MM.1S (cell line): ENCODE results near the gene TEX101.
"Not testable (repeated sequence)": the region's sequence is repeated elsewhere in the genome, so short reads cannot be mapped to it uniquely, and the experiment has no call there.

ENCODE experiments used
- DNase-seq: peaks from one replicate; pipeline ENCODE4 v3.0.0-alpha.2; 2015
- H2AFZ ChIP-seq: fragments of 300-600 bp; sonication (generic); 2 replicates; pipeline ENCODE4 v1.6.0; 2016; ENCODE audit warnings: antibody characterized with exemption, low read length
- H3F3A ChIP-seq: fragments of 300-600 bp; sonication (generic); 2 replicates; pipeline ENCODE4 v1.6.1; 2016; ENCODE audit warnings: mild to moderate bottlenecking, antibody characterized with exemption, low read length, moderate library complexity, mixed read lengths; ENCODE audit not compliant: insufficient read depth
- H3K27ac ChIP-seq: fragments of 300-600 bp; sonication (generic); 2 replicates; pipeline ENCODE4 v1.5.1; 2016; ENCODE audit warnings: mild to moderate bottlenecking, low read length
- H3K27me3 ChIP-seq: fragments of 300-600 bp; sonication (generic); replicated peaks from 2 replicates; pipeline ENCODE4 v1.6.0; 2016; ENCODE audit warnings: low read length; ENCODE audit not compliant: insufficient read depth
- H3K36me3 ChIP-seq: fragments of 300-600 bp; sonication (generic); replicated peaks from 2 replicates; pipeline ENCODE4 v1.6.1; 2016; ENCODE audit warnings: mild to moderate bottlenecking, low read length, mixed read lengths; ENCODE audit not compliant: insufficient read depth
- H3K4me1 ChIP-seq: fragments of 300-600 bp; sonication (generic); 2 replicates; pipeline ENCODE4 v1.6.1; 2016; ENCODE audit warnings: low read length, mixed read lengths
- H3K4me2 ChIP-seq: fragments of 300-600 bp; sonication (generic); 2 replicates; pipeline ENCODE4 v1.6.0; 2016; ENCODE audit warnings: low read depth, low read length
- H3K4me3 ChIP-seq: fragments of 300-600 bp; sonication (generic); 2 replicates; pipeline ENCODE4 v1.5.1; 2016; ENCODE audit warnings: low read length, mixed read lengths
- H3K79me2 ChIP-seq: fragments of 300-600 bp; sonication (generic); 2 replicates; pipeline ENCODE4 v1.6.1; 2016; ENCODE audit warnings: mixed run types, low read length, mixed read lengths
- H3K9ac ChIP-seq: fragments of 300-600 bp; sonication (generic); 2 replicates; pipeline ENCODE4 v1.6.1; 2016; ENCODE audit warnings: low read length, mixed read lengths
- H3K9me2 ChIP-seq: fragments of 300-600 bp; sonication (generic); replicated peaks from 2 replicates; pipeline ENCODE4 v1.6.1; 2016; ENCODE audit warnings: mild to moderate bottlenecking, low read length, mixed read lengths; ENCODE audit not compliant: insufficient read depth
- H3K9me3 ChIP-seq: fragments of 300-600 bp; sonication (generic); replicated peaks from 2 replicates; pipeline ENCODE4 v1.6.1; 2016; ENCODE audit warnings: mild to moderate bottlenecking, low read length, mixed read lengths; ENCODE audit not compliant: insufficient read depth
- H4K20me1 ChIP-seq: fragments of 300-600 bp; sonication (generic); 2 replicates; pipeline ENCODE4 v1.6.1; 2016; ENCODE audit warnings: mild to moderate bottlenecking, low read length, moderate library complexity, mixed read lengths; ENCODE audit not compliant: insufficient read depth
- EZH2 ChIP-seq: fragments of 300-600 bp; sonication (generic); optimal IDR thresholded peaks from 2 replicates; pipeline ENCODE3; 2017; ENCODE audit warnings: low read depth, mild to moderate bottlenecking, antibody characterized with exemption, low read length, mixed read lengths
- EZH2phosphoT487 ChIP-seq: fragments of 300-600 bp; sonication (generic); IDR thresholded peaks from 2 replicates; pipeline ENCODE4 v1.6.1; 2018; ENCODE audit warnings: antibody characterized with exemption, low read length
- TF ChIP-seq, protein P1 (sequence below): fragments of 300-600 bp; sonication (generic); IDR thresholded peaks from 2 replicates; pipeline ENCODE4 v1.5.1; 2016; ENCODE audit warnings: antibody characterized with exemption, low read length, mixed read lengths

The TEX101 gene

DNA sequence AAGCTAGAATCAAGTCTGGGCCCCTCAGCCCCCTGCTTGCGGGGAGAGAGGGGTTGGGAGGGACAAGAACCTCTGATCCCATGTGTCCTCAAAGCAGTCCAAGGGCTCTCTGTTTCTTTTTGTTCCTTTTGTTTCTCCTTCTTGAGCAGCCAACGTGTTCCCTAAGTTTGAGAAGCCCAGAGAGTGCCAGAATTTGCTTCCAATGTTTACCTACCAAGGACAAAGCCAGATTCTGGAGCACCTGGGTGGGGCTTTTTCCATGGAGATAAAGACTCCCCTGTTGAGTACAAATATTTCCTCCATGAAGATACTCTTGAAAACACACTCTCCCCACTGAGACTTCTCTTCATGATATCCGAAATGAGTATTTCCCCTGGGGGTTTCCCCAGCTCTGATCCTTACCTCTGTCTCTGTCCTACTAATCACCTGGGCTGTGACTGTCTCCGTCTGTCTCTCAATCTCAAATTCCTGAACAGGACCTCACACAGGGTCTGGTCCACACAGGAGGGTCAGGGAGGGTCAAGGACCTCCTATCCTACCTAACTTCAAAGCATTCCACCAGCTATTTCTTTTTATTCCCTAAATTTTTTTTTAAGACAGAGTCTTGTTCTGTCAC is 33.8 kb upstream of the TEX101 start:
- no peak overlapping the region for H3K27ac ChIP-seq
- H3K9me3 ChIP-seq = no peaks in the 10 kb centered on the region
- TF ChIP-seq, protein P1, sequence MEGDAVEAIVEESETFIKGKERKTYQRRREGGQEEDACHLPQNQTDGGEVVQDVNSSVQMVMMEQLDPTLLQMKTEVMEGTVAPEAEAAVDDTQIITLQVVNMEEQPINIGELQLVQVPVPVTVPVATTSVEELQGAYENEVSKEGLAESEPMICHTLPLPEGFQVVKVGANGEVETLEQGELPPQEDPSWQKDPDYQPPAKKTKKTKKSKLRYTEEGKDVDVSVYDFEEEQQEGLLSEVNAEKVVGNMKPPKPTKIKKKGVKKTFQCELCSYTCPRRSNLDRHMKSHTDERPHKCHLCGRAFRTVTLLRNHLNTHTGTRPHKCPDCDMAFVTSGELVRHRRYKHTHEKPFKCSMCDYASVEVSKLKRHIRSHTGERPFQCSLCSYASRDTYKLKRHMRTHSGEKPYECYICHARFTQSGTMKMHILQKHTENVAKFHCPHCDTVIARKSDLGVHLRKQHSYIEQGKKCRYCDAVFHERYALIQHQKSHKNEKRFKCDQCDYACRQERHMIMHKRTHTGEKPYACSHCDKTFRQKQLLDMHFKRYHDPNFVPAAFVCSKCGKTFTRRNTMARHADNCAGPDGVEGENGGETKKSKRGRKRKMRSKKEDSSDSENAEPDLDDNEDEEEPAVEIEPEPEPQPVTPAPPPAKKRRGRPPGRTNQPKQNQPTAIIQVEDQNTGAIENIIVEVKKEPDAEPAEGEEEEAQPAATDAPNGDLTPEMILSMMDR = no peak
- TF ChIP-seq EZH2phosphoT487 (no peak), EZH2 (no peak)
- H3K9ac ChIP-seq = no peak overlapping the region
- no peak for DNase-seq
- no peak overlapping the region for H3K4me2 ChIP-seq
- H2AFZ ChIP-seq = no peak overlapping the region
- H3F3A ChIP-seq = no peaks in the 10 kb centered on the region
- no peaks in the 10 kb centered on the region for H3K9me2 ChIP-seq
- H4K20me1 ChIP-seq = no peaks in the 10 kb centered on the region
- H3K79me2 ChIP-seq = no peaks in the 10 kb centered on the region
- H3K4me1 ChIP-seq = no peaks in the 10 kb centered on the region
- H3K4me3 ChIP-seq = no peak overlapping the region
- peaks cover 16% of the 10 kb centered on the region; the same call in 1 of the 2 replicates for H3K27me3 ChIP-seq
- no peaks in the 10 kb centered on the region for H3K36me3 ChIP-seq

DNA sequence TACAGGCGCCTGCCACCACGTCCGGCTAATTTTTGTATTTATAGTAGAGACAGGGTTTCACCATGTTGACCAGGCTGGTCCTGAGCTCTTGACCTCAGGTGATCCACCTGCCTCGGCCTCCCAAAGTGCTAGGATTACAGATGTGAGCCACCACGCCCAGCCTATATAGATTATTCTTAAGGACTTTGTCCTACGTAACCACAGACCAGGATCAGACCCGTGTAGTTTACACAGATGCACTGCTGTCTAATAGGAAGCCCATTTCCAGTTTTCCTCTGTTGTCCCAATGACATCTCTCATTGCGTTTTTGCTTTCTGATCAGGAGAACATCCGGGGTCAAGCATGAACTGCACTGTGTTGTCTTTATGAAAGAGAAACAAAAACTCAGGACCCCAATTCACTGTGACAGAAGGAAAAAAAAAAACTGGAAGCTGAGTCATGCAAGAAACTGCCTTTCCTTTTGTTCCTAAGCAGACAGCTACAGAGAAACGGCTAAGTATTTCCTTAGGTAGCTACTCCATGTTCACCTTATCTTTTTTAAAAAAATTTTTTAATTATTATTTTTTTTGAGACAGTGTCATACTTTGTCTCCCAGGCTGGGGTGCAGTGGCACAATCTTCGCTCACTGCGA is 32.0 kb upstream of the TEX101 start:
- not testable (repeated sequence) for H3F3A ChIP-seq, H4K20me1 ChIP-seq, H3K4me2 ChIP-seq, H3K4me3 ChIP-seq, DNase-seq, H3K79me2 ChIP-seq, H3K27ac ChIP-seq, H3K9ac ChIP-seq, H3K9me2 ChIP-seq, H2AFZ ChIP-seq, H3K4me1 ChIP-seq, H3K9me3 ChIP-seq, H3K36me3 ChIP-seq
- peaks cover 16% of the 10 kb centered on the region; the same call in 1 of the 2 replicates for H3K27me3 ChIP-seq

DNA sequence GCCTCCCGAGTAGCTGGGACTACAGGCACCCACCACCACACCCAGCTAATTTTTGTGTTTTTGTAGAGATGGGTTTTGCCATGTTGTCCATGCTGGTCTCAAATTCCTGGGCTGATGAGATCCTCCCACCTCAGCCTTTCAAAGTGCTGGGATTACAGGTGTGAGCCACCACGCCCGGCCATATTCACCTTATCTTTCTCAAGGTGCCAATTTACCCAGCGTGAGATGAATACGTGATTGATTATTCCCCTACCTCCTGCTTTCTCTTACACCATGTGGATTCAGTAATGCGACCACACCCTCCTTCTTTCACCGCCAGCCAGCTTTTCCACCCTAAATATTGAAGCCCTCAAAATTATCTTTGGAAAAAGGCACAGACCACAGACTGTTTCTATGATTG is 31.4 kb upstream of the TEX101 start:
- H3K79me2 ChIP-seq, H3K9me3 ChIP-seq, H3K9me2 ChIP-seq, H3K4me1 ChIP-seq, H2AFZ ChIP-seq, H4K20me1 ChIP-seq, H3K4me2 ChIP-seq, H3F3A ChIP-seq, H3K4me3 ChIP-seq, H3K27ac ChIP-seq, H3K36me3 ChIP-seq, DNase-seq, H3K9ac ChIP-seq: not testable (repeated sequence)
- H3K27me3 ChIP-seq = peaks cover 16% of the 10 kb centered on the region; the same call in 1 of the 2 replicates

DNA sequence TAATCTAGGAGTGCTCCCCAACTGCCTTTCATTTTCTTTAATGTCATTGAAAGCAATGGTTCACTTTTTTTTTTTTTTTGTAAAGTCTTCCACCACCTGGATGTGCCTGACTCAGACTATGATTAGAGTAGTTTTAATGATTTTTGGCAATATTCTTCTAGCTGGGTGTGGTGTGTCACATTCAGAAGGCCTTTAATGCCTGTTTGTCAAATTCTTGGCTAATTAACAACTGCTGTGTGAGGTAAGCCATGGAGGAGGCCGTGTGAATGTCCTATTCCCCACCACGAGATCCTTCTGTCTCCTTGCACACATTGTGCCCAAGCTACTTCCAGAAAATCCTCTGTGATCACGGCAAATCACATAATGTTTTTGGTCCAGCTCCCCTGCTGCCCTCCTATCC is 30.9 kb upstream of the TEX101 start:
- not testable (repeated sequence) for H3K4me2 ChIP-seq, H2AFZ ChIP-seq, H3K79me2 ChIP-seq, H3K27ac ChIP-seq, H3K9ac ChIP-seq, H3K4me3 ChIP-seq, H3K36me3 ChIP-seq, H3K4me1 ChIP-seq, H3F3A ChIP-seq, H4K20me1 ChIP-seq, H3K9me2 ChIP-seq, H3K9me3 ChIP-seq, DNase-seq
- H3K27me3 ChIP-seq = peaks cover 16% of the 10 kb centered on the region; the same call in 1 of the 2 replicates

DNA sequence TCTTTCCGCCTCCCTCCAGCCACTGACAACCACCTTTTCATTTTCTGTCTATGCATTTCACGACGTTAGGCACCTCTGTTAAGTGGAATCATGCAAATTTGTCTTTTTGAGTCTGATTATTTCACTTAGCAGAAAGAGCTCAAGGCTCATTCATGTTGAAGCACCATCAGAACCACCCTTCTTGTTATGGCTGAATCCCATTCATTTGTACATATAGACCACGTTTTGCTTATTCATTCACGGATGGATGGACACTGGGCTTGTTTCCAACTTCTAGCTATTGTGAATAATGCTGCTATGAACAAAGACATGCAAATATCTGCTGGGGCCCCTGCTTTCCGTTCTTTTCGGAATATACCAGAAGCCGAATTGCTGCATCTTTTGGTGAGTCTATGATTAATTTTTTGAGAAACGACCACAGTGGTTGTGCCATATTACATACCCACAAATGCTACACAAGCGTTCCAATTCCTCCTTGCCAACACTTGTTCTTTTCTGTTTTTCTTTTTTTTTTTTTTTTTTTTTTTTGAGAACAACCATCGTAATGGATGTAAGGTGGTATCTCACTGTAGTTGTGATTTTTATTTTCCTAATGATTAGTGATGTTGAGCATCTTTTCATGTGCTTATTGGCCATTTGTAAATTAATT is 23.7 kb upstream of the TEX101 start:
- not testable (repeated sequence) for H3K36me3 ChIP-seq, H3K9me3 ChIP-seq, H3K9me2 ChIP-seq, H3K27ac ChIP-seq, DNase-seq, H3F3A ChIP-seq, H3K79me2 ChIP-seq, H3K4me3 ChIP-seq, H3K9ac ChIP-seq, H3K27me3 ChIP-seq, H3K4me2 ChIP-seq, H2AFZ ChIP-seq, H4K20me1 ChIP-seq, H3K4me1 ChIP-seq

DNA sequence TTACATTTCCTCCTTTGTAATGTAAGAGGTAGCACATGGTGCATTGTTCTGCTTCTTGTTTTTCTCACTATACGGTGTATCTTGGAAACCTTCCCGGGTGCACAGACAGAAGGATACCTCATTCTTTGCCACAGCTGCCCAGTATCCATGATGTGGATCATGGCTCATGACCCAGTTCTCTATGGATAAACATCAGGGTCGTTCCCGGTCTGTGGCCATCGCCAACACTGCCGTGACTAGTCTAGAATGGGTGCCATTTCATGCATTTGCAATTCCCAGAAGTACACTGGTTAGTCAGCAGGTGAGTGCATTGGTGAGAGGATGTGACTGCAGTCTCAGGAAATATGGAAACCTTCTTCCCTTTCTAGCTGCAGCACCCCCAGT is 23.1 kb upstream of the TEX101 start:
- not testable (repeated sequence) for H3K79me2 ChIP-seq, H3K9ac ChIP-seq, H3K27ac ChIP-seq, H3K4me2 ChIP-seq, H3K4me1 ChIP-seq, DNase-seq, H2AFZ ChIP-seq, H3K27me3 ChIP-seq, H4K20me1 ChIP-seq, H3K4me3 ChIP-seq, H3K36me3 ChIP-seq, H3F3A ChIP-seq, H3K9me2 ChIP-seq, H3K9me3 ChIP-seq

DNA sequence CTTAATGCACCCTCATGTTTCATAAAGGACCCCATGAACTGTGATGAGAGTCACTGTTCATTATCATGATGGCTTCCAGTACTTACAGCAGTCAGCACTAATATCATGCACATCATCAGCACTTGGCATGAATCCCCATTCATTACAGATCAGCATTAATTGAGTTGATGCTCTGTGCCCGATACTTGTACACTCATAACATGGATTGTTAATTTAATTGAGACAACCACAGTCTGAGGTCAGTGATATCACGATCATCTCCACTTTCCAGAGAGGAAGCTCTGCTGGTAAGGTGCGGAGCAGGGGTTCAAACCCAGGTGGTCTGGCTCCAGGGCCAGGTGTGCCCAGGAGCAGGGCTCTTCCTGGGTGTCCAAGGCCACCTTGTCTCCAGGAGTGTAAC is 21.2 kb upstream of the TEX101 start:
- not testable (repeated sequence) for H3K4me2 ChIP-seq, H2AFZ ChIP-seq, H3K27ac ChIP-seq, H4K20me1 ChIP-seq, H3K27me3 ChIP-seq, DNase-seq, H3K79me2 ChIP-seq, H3K9me2 ChIP-seq, H3K4me1 ChIP-seq, H3F3A ChIP-seq, H3K9me3 ChIP-seq, H3K36me3 ChIP-seq, H3K9ac ChIP-seq, H3K4me3 ChIP-seq
